Measurements from ENCODE around the gene SHISA7. TPM values are rescaled to one million over a fixed set of nuclear protein-coding genes. Genes with fewer than 3 reads are reported as not detected.

SHISA7 gene
- polyA plus RNA-seq, 1 of the 3 experiments (the other 2 are of a cell fraction): 0.02 TPM

GRCh38 chr19:55467236-55468053 lies 24.3 kb upstream of the SHISA7 start:
- H3K4me1 ChIP-seq (ENCODE audit: control insufficient read depth in 1 of 2, insufficient read depth in 2 of 2, low read depth in 1 of 2, low read length in 1 of 2): peaks cover 0 to 3% of the 10 kb centered on the region in 2 experiments; a peak in 2 of 4 replicates
- peak; percentile 90 for DNase-seq
- CTCF ChIA-PET: interaction anchor here (0.7 to 4.9 kb wide), 43 partner anchors 8 to 340 kb away, joined by 3 to 81 read pairs (median 5); partner anchors contain the start of genes DNAAF3, NAT14, SHISA7 and TMEM238
- H3K27me3 ChIP-seq (ENCODE audit: insufficient read depth): no peaks in the 10 kb centered on the region
- peak overlapping the region; percentile 26 for H3K4me2 ChIP-seq
- H3K79me2 ChIP-seq (ENCODE audit: insufficient read depth): no peaks in the 10 kb centered on the region
- H3K4me3 ChIP-seq (ENCODE audit: low read depth in 2 of 2, low read length in 1 of 2): peak overlapping the region in 1 of 2 experiments; percentile 33; a peak in 1 of 4 replicates
- no peak overlapping the region for H3K27ac ChIP-seq (ENCODE audit: low read depth in 2 of 2, low read length in 1 of 2)
- H3K36me3 ChIP-seq (replicated peaks in 1 of 2; ENCODE audit: control insufficient read depth in 1 of 2, insufficient read depth in 2 of 2, low read length in 1 of 2): no peaks in the 10 kb centered on the region
- H3K9me2 ChIP-seq: no peaks in the 10 kb centered on the region
- H3F3A ChIP-seq (replicated peaks; ENCODE audit: insufficient read depth): peaks cover 10% of the 10 kb centered on the region
- H3K9ac ChIP-seq: no peak overlapping the region
- POLR2A ChIA-PET: interaction anchor here (1.5 to 1.6 kb wide), 3 partner anchors 9 to 36 kb away, joined by 3 to 5 read pairs (median 4); partner anchors contain the start of genes NAT14 and ZNF628
- 73% methylated on average over 15 of the region's 29 CpGs for WGBS (ENCODE audit: low lambda C conversion rate)
- TF ChIP-seq SIN3A (IDR thresholded peaks at IDR 0.05; ENCODE audit: borderline replicate concordance, low read depth, low read length): no peak
- TF ChIP-seq CTCF (IDR thresholded peaks at IDR 0.05): peak; percentile 96
- TF ChIP-seq SMC3 (IDR thresholded peaks at IDR 0.05; ENCODE audit: low read depth, low read length): peak; percentile 84
- peak; percentile 63 for TF ChIP-seq RAD21 (IDR thresholded peaks at IDR 0.05; ENCODE audit: low read length)
- TF ChIP-seq RFX5 (IDR thresholded peaks at IDR 0.05; ENCODE audit: low read length): peak; percentile 76; the same call in 1 of the 2 replicates
- no peaks in the 10 kb centered on the region for H3K9me3 ChIP-seq
- 0 out of 2 replicates have a peak overlapping the region, but pooled peaks have one; percentile 73 for H2AFZ ChIP-seq (ENCODE audit: low read depth)
- H4K20me1 ChIP-seq (ENCODE audit: insufficient read depth): no peaks in the 10 kb centered on the region

- Histone ChIP-seq H3K36me3 (replicated peaks in 1 of 2; ENCODE audit: control insufficient read depth in 1 of 2, insufficient read depth in 2 of 2, low read length in 1 of 2) (no peaks in the 10 kb centered on the region), H3K27ac (ENCODE audit: low read depth in 2 of 2, low read length in 1 of 2) (no peak overlapping the region), H3K79me2 (ENCODE audit: insufficient read depth) (no peaks in the 10 kb centered on the region), H3K4me3 (ENCODE audit: low read depth in 2 of 2, low read length in 1 of 2) (no peak overlapping the region), H2AFZ (ENCODE audit: low read depth) (no peak overlapping the region), H3K9me3 (no peaks in the 10 kb centered on the region), H3K9ac (no peak overlapping the region), H3K27me3 (ENCODE audit: insufficient read depth) (no peaks in the 10 kb centered on the region), H4K20me1 (ENCODE audit: insufficient read depth) (no peaks in the 10 kb centered on the region), H3K4me1 (ENCODE audit: control insufficient read depth in 1 of 2, insufficient read depth in 2 of 2, low read depth in 1 of 2, low read length in 1 of 2) (peaks cover 3 to 5% of the 10 kb centered on the region in 2 experiments; a peak in 2 of 4 replicates), H3K4me2 (no peak overlapping the region), H3K9me2 (no peaks in the 10 kb centered on the region), H3F3A (replicated peaks; ENCODE audit: insufficient read depth) (peaks cover 10% of the 10 kb centered on the region)
- DNase-seq: no peak
- TF ChIP-seq EZH2phosphoT487 (IDR thresholded peaks at IDR 0.05; ENCODE audit: borderline replicate concordance, low read depth) (no peak), TEAD4 (IDR thresholded peaks at IDR 0.05; ENCODE audit: borderline replicate concordance, insufficient read depth) (no peak)
- ChIA-PET CTCF (interaction anchor here (0.5 to 4.9 kb wide), 10 partner anchors 12 to 325 kb away, joined by 3 to 81 read pairs (median 8); partner anchors contain the start of gene ZNF628), POLR2A (no interaction called here)
- 98% methylated on average over 4 of the region's 4 CpGs for WGBS (ENCODE audit: low lambda C conversion rate)
Observed at GRCh38 chr19:55466241-55466614, 23.1 kb upstream of the SHISA7 start.
